Endothelial cell of umbilical vein (primary cell): ENCODE results near the gene GTPBP4. TPM values are rescaled to one million over a fixed set of nuclear protein-coding genes. Genes with fewer than 3 reads are reported as not detected.

Experiments
- BruUV-seq: library from RNA; stranded (reverse); fragments of 400-500 nt; replicated peaks from 2 replicates; lab custom pipeline; 2021; lab: Mats Ljungman, UMichigan
- CTCF ChIA-PET: fragments of 300-600, 350-600 bp; sonication (Branson Sonifier 250); formaldehyde crosslinking; loops from one replicate; lab custom pipeline; 2021; ENCODE audit warnings: antibody characterized with exemption, inconsistent platforms; lab: Charles Lee
- POLR2A ChIA-PET: fragments of 300-600, 350-600 bp; sonication (Branson Sonifier 250); formaldehyde crosslinking; loops from one replicate; lab custom pipeline; 2021; ENCODE audit warnings: antibody characterized with exemption, inconsistent platforms; lab: Charles Lee
- DNase-seq: peaks from one replicate; pipeline ENCODE4 v3.0.0-alpha.2; 2011; ENCODE audit warnings: low read depth, low spot score
- FAIRE-seq: peaks from 2 replicates; lab custom pipeline; 2011; peaks lifted over from hg19 to GRCh38; lab: Jason Lieb, UNC
- H2AFZ ChIP-seq: 2 replicates; pipeline ENCODE4 v1.6.0; 2012; ENCODE audit warnings: low read depth, low read length, control low read depth, inconsistent platforms
- H3K27ac ChIP-seq: 2 replicates; pipeline ENCODE4 v1.5.1; 2011; ENCODE audit warnings: low read depth, mild to moderate bottlenecking, control low read depth, low read length, moderate library complexity; ENCODE audit not compliant: insufficient read depth
- H3K27me3 ChIP-seq, 2 experiments: 2 replicates each; pipeline versions ENCODE4 v1.6.0 to v1.6.1; 2011; ENCODE audit warnings: low read length in 2 of 2, mixed read lengths in 1 of 2; ENCODE audit not compliant: control insufficient read depth in 2 of 2, insufficient read depth in 2 of 2
- H3K36me3 ChIP-seq, 2 experiments: 2 replicates in 1 of 2; 3 replicates in 1 of 2; pipeline ENCODE4 v1.5.1; 2011; ENCODE audit warnings: low read length in 2 of 2, mild to moderate bottlenecking in 1 of 2, moderate library complexity in 1 of 2; ENCODE audit not compliant: control insufficient read depth in 2 of 2, insufficient read depth in 2 of 2; ENCODE audit errors: extremely low read depth in 1 of 2
- H3K4me1 ChIP-seq: 3 replicates; pipeline ENCODE4 v1.5.1; 2011; ENCODE audit warnings: mild to moderate bottlenecking, low read length; ENCODE audit not compliant: control insufficient read depth, insufficient read depth; ENCODE audit errors: extremely low read depth
- H3K4me2 ChIP-seq: 2 replicates; pipeline ENCODE4 v1.6.1; 2011; ENCODE audit warnings: low read length, control low read depth, mixed read lengths; ENCODE audit not compliant: insufficient read depth
- H3K4me3 ChIP-seq, 3 experiments: fragments of 200-600 bp in 1 of 3; sonication (generic), shearing (Covaris generic) in 1 of 3; replicated peaks in 1 of 3; 2 replicates each; pipeline ENCODE4 v1.5.1; 2011 to 2016; ENCODE audit warnings: control low read depth in 3 of 3, low read length in 3 of 3, mild to moderate bottlenecking in 2 of 3, inconsistent platforms in 1 of 3, low read depth in 1 of 3, moderate library complexity in 1 of 3; ENCODE audit not compliant: insufficient read depth in 1 of 3
- H3K79me2 ChIP-seq: 2 replicates; pipeline ENCODE4 v1.6.0; 2012; ENCODE audit warnings: low read length, inconsistent platforms; ENCODE audit not compliant: control insufficient read depth, insufficient read depth
- H3K9ac ChIP-seq: replicated peaks from 2 replicates; pipeline ENCODE3; 2011; ENCODE audit warnings: low read length, control low read depth; ENCODE audit not compliant: insufficient read depth; ENCODE audit errors: extremely low read depth
- H3K9me1 ChIP-seq: replicated peaks from 3 replicates; pipeline ENCODE4 v1.6.0; 2011; ENCODE audit warnings: mild to moderate bottlenecking, low read length; ENCODE audit not compliant: control insufficient read depth, insufficient read depth; ENCODE audit errors: extremely low read depth
- H3K9me3 ChIP-seq: replicated peaks from 2 replicates; pipeline ENCODE4 v1.5.1; 2012; ENCODE audit warnings: low read length, inconsistent platforms; ENCODE audit not compliant: control insufficient read depth, insufficient read depth
- H4K20me1 ChIP-seq: replicated peaks from 2 replicates; pipeline ENCODE3; 2011; ENCODE audit warnings: mild to moderate bottlenecking, low read length; ENCODE audit not compliant: control insufficient read depth, insufficient read depth; ENCODE audit errors: extremely low read depth
- EZH2 ChIP-seq: IDR thresholded peaks from 2 replicates; pipeline ENCODE4 v1.6.1; 2012; ENCODE audit warnings: borderline replicate concordance, low read depth, mild to moderate bottlenecking, moderate library complexity, low read length, inconsistent platforms; ENCODE audit not compliant: severe bottlenecking
- FOS ChIP-seq: IDR thresholded peaks from 2 replicates; pipeline ENCODE4 v1.6.1; 2011; ENCODE audit warnings: mild to moderate bottlenecking, low read length, moderate library complexity, borderline replicate concordance; ENCODE audit not compliant: insufficient read depth
- GATA2 ChIP-seq: IDR thresholded peaks from 2 replicates; pipeline ENCODE4 v1.7.0; 2011; ENCODE audit warnings: low read depth, mild to moderate bottlenecking, moderate library complexity, mixed read lengths, low read length; ENCODE audit not compliant: insufficient read length, insufficient read depth
- JUN ChIP-seq: IDR thresholded peaks from 2 replicates; pipeline ENCODE4 v1.6.1; 2011; ENCODE audit warnings: borderline replicate concordance, low read depth; ENCODE audit not compliant: insufficient read length, insufficient read depth
- MYC ChIP-seq: IDR thresholded peaks from one replicate; pipeline ENCODE4 v1.6.1; 2011; ENCODE audit warnings: mild to moderate bottlenecking, low read depth, low read length
- POLR2A ChIP-seq: IDR thresholded peaks from 2 replicates; pipeline ENCODE4 v1.6.1; 2012; ENCODE audit warnings: low read depth, mild to moderate bottlenecking, control low read depth, low read length
- POLR2AphosphoS5 ChIP-seq: IDR thresholded peaks from 2 replicates; pipeline ENCODE4 v1.6.1; 2012; ENCODE audit warnings: low read depth, mild to moderate bottlenecking, control low read depth, low read length, moderate library complexity; ENCODE audit not compliant: insufficient read depth
- dilution Hi-C: fragments of 300-500 bp; cut with MboI; formaldehyde crosslinking; loops from one replicate; pipeline ENCODE4 v1.15.0; 2019; ENCODE audit warnings: low sequenced_read_pairs; ENCODE audit not compliant: extremely low pct_ligation_motif_present
- intact Hi-C: fragments of 100-400 bp; cut with micrococcal nuclease; formaldehyde crosslinking; loops from one replicate; pipeline ENCODE4 v1.10.0; 2022
- polyA plus RNA-seq, 4 experiments: library from polyadenylated mRNA; depleted of rRNA in 3 of 4; stranded (reverse) in 3 of 4; unstranded in 1 of 4; fragments of >200 nt; gene quantifications; 2 replicates each; pipeline versions ENCODE4 v1.2.1 to v1.2.3, GENCODE V29; 2011 to 2012; ENCODE audit warnings: missing spikeins in 1 of 4
- total RNA-seq: library from RNA; stranded (reverse); gene quantifications from 2 replicates; pipeline ENCODE4 v1.2.3, GENCODE V29; 2021
- TF ChIP-seq, protein P1 (sequence below), 2 donors: IDR thresholded peaks; 1 replicate in 1 of 2; 2 replicates in 1 of 2; pipeline ENCODE4 v1.5.1; 2011; ENCODE audit warnings: low read length in 2 of 2, mild to moderate bottlenecking in 2 of 2, moderate library complexity in 2 of 2, control low read depth in 1 of 2, inconsistent platforms in 1 of 2, low read depth in 1 of 2; ENCODE audit not compliant: insufficient read depth in 1 of 2; ENCODE audit errors: extremely low read depth in 1 of 2
- TF ChIP-seq, protein P2 (sequence below): IDR thresholded peaks from 2 replicates; pipeline ENCODE4 v1.6.1; 2011; ENCODE audit not compliant: insufficient read depth, insufficient read length

GTPBP4 gene
- total and polyA plus RNA-seq, 2 donors (not counting 3 experiments of a cell fraction or from before 2014, with no cell fraction given) = 12.4 to 69.3 TPM

DNA sequence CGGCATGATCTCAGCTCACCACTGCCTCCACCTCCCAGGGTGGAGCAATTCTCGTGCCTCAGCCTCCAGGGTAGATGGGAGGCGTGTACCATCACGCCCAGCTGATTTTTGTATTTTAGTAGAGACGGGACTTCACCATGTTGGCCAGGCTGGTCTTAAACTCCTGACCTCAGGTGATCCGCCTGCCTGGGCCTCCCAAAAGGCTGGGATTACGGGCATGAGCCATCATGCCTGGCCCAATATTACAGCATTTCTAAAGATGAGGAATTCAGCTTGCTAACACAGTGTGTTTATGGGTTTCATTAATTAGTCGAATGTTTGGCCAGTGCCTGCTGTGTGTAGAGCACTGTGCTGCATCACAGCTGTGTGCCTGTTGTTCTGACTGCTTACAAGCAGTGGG, 71.7 kb downstream of the GTPBP4 start:
- no peaks in the 10 kb centered on the region for H3K27me3 ChIP-seq
- intact Hi-C loops (no loop called here), dilution Hi-C loops (no loop called here)
- no peak overlapping the region for H2AFZ ChIP-seq
- H3K4me3 ChIP-seq = no peak overlapping the region
- ChIA-PET POLR2A (interaction anchor here (0.9 kb wide), 1 partner anchor 11 kb away, joined by 7 read pairs; the partner anchor contains the start of gene IDI1), CTCF (no interaction called here)
- H3K4me1 ChIP-seq = peaks cover 57% of the 10 kb centered on the region
- no peaks in the 10 kb centered on the region for H3K36me3 ChIP-seq
- H3K27ac ChIP-seq = no peak overlapping the region
- FAIRE-seq (no peak), DNase-seq (no peak)
- no peak overlapping the region for H3K9ac ChIP-seq
- H3K79me2 ChIP-seq = peaks cover 78% of the 10 kb centered on the region
- no TSS peak for BruUV-seq
- H3K9me1 ChIP-seq = no peaks in the 10 kb centered on the region
- H3K4me2 ChIP-seq = no peak overlapping the region
- no peaks in the 10 kb centered on the region for H3K9me3 ChIP-seq
- H4K20me1 ChIP-seq = no peaks in the 10 kb centered on the region
- TF ChIP-seq GATA2 = no peak
- TF ChIP-seq FOS = no peak

DNA sequence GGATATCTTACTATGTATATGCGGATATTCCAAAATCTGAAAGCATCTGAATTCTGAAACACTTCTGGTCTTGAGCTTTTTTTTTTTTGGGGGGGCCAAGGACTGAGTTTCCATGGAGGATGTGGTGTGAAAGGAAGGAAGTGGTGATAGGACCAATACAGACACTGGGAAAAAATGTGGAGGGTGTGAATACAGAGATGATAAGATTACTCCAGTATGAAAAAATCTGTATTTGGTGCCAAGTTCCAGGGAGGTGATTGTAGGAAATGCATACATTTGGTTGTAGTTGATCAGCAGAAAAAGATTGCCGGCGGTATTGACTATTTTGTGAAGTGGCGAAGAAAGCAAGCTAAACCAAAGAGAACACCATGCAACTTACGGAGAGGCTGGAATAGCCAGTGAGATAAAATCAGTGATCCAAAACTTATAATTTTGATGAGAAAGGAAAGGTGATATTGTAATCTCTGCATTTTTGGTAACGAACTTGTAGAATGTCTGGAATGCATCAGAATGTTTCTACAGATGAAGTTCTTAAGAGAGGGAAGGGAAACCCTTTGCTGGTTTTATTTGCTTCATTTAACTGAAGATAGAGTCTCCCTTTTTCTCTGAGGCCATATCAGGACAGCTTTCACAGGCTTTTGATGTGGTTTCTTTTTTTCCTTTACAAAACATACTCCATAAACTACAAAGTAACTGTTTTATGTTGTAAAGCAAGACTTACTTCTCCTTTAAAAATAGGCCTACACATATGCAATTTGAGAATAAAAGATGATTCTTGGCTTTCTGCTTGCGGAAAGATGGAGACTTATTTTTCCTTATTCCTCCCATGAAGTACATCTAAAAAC, 73.9 kb downstream of the GTPBP4 start:
- POLR2A ChIA-PET = no interaction called here
- CTCF ChIA-PET = interaction anchor here (0.8 to 2.2 kb wide), 2 partner anchors 12 to 48 kb away, joined by 5 to 6 read pairs; no protein-coding TSS in a partner anchor
- no peaks in the 10 kb centered on the region for H3K9me1 ChIP-seq
- dilution Hi-C loops (no loop called here), intact Hi-C loops (no loop called here)
- H4K20me1 ChIP-seq = no peaks in the 10 kb centered on the region
- BruUV-seq = no TSS peak
- H3K4me2 ChIP-seq = peak overlapping the region; percentile 88
- no peaks in the 10 kb centered on the region for H3K9me3 ChIP-seq
- H3K9ac ChIP-seq = peak overlapping the region; percentile 24
- H3K27me3 ChIP-seq = no peaks in the 10 kb centered on the region
- H3K4me1 ChIP-seq = peaks cover 59% of the 10 kb centered on the region
- no peak overlapping the region for H2AFZ ChIP-seq
- TF ChIP-seq POLR2AphosphoS5 (peak; percentile 49), POLR2A (no peak), MYC (no peak), JUN (peak; percentile 69), EZH2 (no peak), GATA2 (peak; percentile 96), FOS (peak; percentile 64)
- TF ChIP-seq, protein P1, sequence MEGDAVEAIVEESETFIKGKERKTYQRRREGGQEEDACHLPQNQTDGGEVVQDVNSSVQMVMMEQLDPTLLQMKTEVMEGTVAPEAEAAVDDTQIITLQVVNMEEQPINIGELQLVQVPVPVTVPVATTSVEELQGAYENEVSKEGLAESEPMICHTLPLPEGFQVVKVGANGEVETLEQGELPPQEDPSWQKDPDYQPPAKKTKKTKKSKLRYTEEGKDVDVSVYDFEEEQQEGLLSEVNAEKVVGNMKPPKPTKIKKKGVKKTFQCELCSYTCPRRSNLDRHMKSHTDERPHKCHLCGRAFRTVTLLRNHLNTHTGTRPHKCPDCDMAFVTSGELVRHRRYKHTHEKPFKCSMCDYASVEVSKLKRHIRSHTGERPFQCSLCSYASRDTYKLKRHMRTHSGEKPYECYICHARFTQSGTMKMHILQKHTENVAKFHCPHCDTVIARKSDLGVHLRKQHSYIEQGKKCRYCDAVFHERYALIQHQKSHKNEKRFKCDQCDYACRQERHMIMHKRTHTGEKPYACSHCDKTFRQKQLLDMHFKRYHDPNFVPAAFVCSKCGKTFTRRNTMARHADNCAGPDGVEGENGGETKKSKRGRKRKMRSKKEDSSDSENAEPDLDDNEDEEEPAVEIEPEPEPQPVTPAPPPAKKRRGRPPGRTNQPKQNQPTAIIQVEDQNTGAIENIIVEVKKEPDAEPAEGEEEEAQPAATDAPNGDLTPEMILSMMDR (IDR thresholded peaks at IDR 0.05; ENCODE audit: extremely low read depth in 1 of 2, insufficient read depth in 1 of 2, low read depth in 1 of 2, low read length in 2 of 2) = no peak
- TF ChIP-seq, protein P2, sequence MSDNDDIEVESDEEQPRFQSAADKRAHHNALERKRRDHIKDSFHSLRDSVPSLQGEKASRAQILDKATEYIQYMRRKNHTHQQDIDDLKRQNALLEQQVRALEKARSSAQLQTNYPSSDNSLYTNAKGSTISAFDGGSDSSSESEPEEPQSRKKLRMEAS = no peak
- H3K36me3 ChIP-seq = no peaks in the 10 kb centered on the region
- peak overlapping the region in 1 of 3 experiments; percentile 27 for H3K4me3 ChIP-seq
- peaks cover 82% of the 10 kb centered on the region for H3K79me2 ChIP-seq
- FAIRE-seq = peak; percentile 87
- H3K27ac ChIP-seq = peak overlapping the region; percentile 37
- peak; percentile 71 for DNase-seq
